ENCODE data around the gene BMPR2. TPM values are rescaled to one million over a fixed set of nuclear protein-coding genes. Genes with fewer than 3 reads are reported as not detected.

Gene BMPR2
- total and polyA plus RNA-seq, 2 donors (not counting 1 experiment from before 2014, with no cell fraction given), result 3.1 to 24.6 TPM

- Mint-ChIP-seq H3K4me3 (no peak overlapping the region), H3K9me3 (ENCODE audit: insufficient read depth) (no peaks in the 10 kb centered on the region), H3K4me1 (peaks cover 10% of the 10 kb centered on the region), H3K27ac (no peak overlapping the region), H3K27me3 (peaks cover 3% of the 10 kb centered on the region)
- Histone ChIP-seq H3K4me3 (ENCODE audit: control extremely low read depth in 1 of 5, extremely low read depth in 1 of 5, insufficient read depth in 1 of 5, low read depth in 2 of 5, low read length in 4 of 5) (no peak overlapping the region), H3K27ac (ENCODE audit: low read length in 2 of 2) (no peak overlapping the region), H3K9ac (ENCODE audit: low read length) (no peak overlapping the region), H2AFZ (ENCODE audit: insufficient read depth, low read depth, low read length, poor library complexity, severe bottlenecking) (no peak overlapping the region), H4K20me1 (ENCODE audit: control insufficient read depth, insufficient read depth, low read length, poor library complexity, severe bottlenecking) (peaks cover 11% of the 10 kb centered on the region), H3K4me2 (replicated peaks; ENCODE audit: low read depth, low read length, poor library complexity, severe bottlenecking) (no peak overlapping the region), H3K9me3 (ENCODE audit: control extremely low read depth in 1 of 3, control insufficient read depth in 2 of 3, insufficient read depth in 1 of 3, low read length in 2 of 3) (peaks cover 0 to 1% (median 0%) of the 10 kb centered on the region in 3 donors), H3K4me1 (ENCODE audit: control insufficient read depth in 2 of 2, insufficient read depth in 2 of 2, low read length in 2 of 2) (no peaks in the 10 kb centered on the region), H3K79me2 (ENCODE audit: control insufficient read depth, insufficient read depth, low read length) (peaks cover 5% of the 10 kb centered on the region), H3K36me3 (replicated peaks in 1 of 2; ENCODE audit: control extremely low read depth in 1 of 2, control insufficient read depth in 1 of 2, extremely low read depth in 1 of 2, insufficient read depth in 2 of 2, low read length in 1 of 2) (no peaks in the 10 kb centered on the region), H3K27me3 (replicated peaks in 1 of 4; ENCODE audit: control extremely low read depth in 1 of 4, control insufficient read depth in 3 of 4, insufficient read depth in 4 of 4, low read length in 3 of 4) (no peaks in the 10 kb centered on the region)
- TF ChIP-seq CTCF (IDR thresholded peaks at IDR 0.05), result no peak
- no peak for TF ChIP-seq EZH2 (IDR thresholded peaks at IDR 0.05; ENCODE audit: borderline replicate concordance, insufficient read depth, low read depth, low read length, poor library complexity, severe bottlenecking)
- ATAC-seq (ENCODE audit: low read depth) (no peak), DNase-seq (no peak)
- ChIA-PET POLR2A (no interaction called here), CTCF (no interaction called here)
- no CpG with 5 or more reads among the region's 1 CpG for WGBS (ENCODE audit: insufficient coverage)
- intact Hi-C loops (cut with micrococcal nuclease), result no loop called here
Measured at GRCh38 chr2:202411097-202411496, 35.0 kb downstream of the BMPR2 start.

GRCh38 chr2:202418027-202418426, 41.9 kb downstream of the BMPR2 start:
- H3K4me2 ChIP-seq (replicated peaks; ENCODE audit: low read depth, low read length, poor library complexity, severe bottlenecking), result no peak overlapping the region
- intact Hi-C loops (cut with micrococcal nuclease), result no loop called here

More at GRCh38 chr2:202418027-202418426, 41.9 kb downstream of the BMPR2 start:
- Mint-ChIP-seq H3K4me1 (peaks cover 6% of the 10 kb centered on the region), H3K27ac (no peak overlapping the region), H3K9me3 (ENCODE audit: insufficient read depth) (no peaks in the 10 kb centered on the region), H3K27me3 (peaks cover 4% of the 10 kb centered on the region), H3K4me3 (no peak overlapping the region)
- POLR2A ChIA-PET, result no interaction called here
- Histone ChIP-seq H3K4me3 (ENCODE audit: control extremely low read depth in 1 of 5, extremely low read depth in 1 of 5, insufficient read depth in 1 of 5, low read depth in 2 of 5, low read length in 4 of 5) (no peak overlapping the region), H2AFZ (ENCODE audit: insufficient read depth, low read depth, low read length, poor library complexity, severe bottlenecking) (no peak overlapping the region), H3K79me2 (ENCODE audit: control insufficient read depth, insufficient read depth, low read length) (peaks cover 15% of the 10 kb centered on the region), H3K27ac (ENCODE audit: low read length in 2 of 2) (no peak overlapping the region), H3K9ac (ENCODE audit: low read length) (no peak overlapping the region), H4K20me1 (ENCODE audit: control insufficient read depth, insufficient read depth, low read length, poor library complexity, severe bottlenecking) (peaks cover 6% of the 10 kb centered on the region), H3K36me3 (replicated peaks in 1 of 2; ENCODE audit: control extremely low read depth in 1 of 2, control insufficient read depth in 1 of 2, extremely low read depth in 1 of 2, insufficient read depth in 2 of 2, low read length in 1 of 2) (no peaks in the 10 kb centered on the region), H3K27me3 (replicated peaks in 1 of 4; ENCODE audit: control extremely low read depth in 1 of 4, control insufficient read depth in 3 of 4, insufficient read depth in 4 of 4, low read length in 3 of 4) (peaks cover 0 to 3% (median 0%) of the 10 kb centered on the region in 4 experiments), H3K9me3 (ENCODE audit: control extremely low read depth in 1 of 3, control insufficient read depth in 2 of 3, insufficient read depth in 1 of 3, low read length in 2 of 3) (no peaks in the 10 kb centered on the region), H3K4me1 (ENCODE audit: control insufficient read depth in 2 of 2, insufficient read depth in 2 of 2, low read length in 2 of 2) (peaks cover 0 to 5% of the 10 kb centered on the region in 2 donors)
- no peak for ATAC-seq (ENCODE audit: low read depth)
- DNase-seq, result no peak
- TF ChIP-seq CTCF (IDR thresholded peaks at IDR 0.05) (no peak), EZH2 (IDR thresholded peaks at IDR 0.05; ENCODE audit: borderline replicate concordance, insufficient read depth, low read depth, low read length, poor library complexity, severe bottlenecking) (no peak)
- CTCF ChIA-PET, result no interaction called here
- WGBS (ENCODE audit: insufficient coverage), result no CpG with 5 or more reads among the region's 1 CpG
